ENCODE data around the gene ZNHIT2. TPM values are rescaled to one million over a fixed set of nuclear protein-coding genes. Genes with fewer than 3 reads are reported as not detected.
A peak's percentile ranks its signal among the peaks of the same experiment; 100 is the strongest.

Gene ZNHIT2
- total and polyA plus RNA-seq, 2 experiments from 2014 or later: 17.7 to 18.1 TPM

- TF ChIP-seq ZNF331 (CRISPR knock-in tag; IDR thresholded peaks at IDR 0.05; ENCODE audit: low read depth) (no peak), ETS1 (IDR thresholded peaks at IDR 0.05) (no peak), EZH2 (IDR thresholded peaks at IDR 0.05; ENCODE audit: low read depth, unreplicated experiment) (no peak), CREB1 (CRISPR knock-in tag; IDR thresholded peaks at IDR 0.05; ENCODE audit: low read depth) (no peak), REST (IDR thresholded peaks at IDR 0.05; ENCODE audit: unreplicated experiment) (no peak), EZH2phosphoT487 (IDR thresholded peaks at IDR 0.05; ENCODE audit: unreplicated experiment) (no peak), JUNB (IDR thresholded peaks at IDR 0.05; ENCODE audit: unreplicated experiment) (no peak), STAT1 (IDR thresholded peaks at IDR 0.05; ENCODE audit: unreplicated experiment) (no peak), NANOG (IDR thresholded peaks at IDR 0.05; ENCODE audit: borderline replicate concordance) (no peak), POLR2AphosphoS5 (IDR thresholded peaks at IDR 0.05; ENCODE audit: low read depth) (no peak), ZNF114 (CRISPR knock-in tag; IDR thresholded peaks at IDR 0.05) (no peak)
- TF ChIP-seq, protein P1, sequence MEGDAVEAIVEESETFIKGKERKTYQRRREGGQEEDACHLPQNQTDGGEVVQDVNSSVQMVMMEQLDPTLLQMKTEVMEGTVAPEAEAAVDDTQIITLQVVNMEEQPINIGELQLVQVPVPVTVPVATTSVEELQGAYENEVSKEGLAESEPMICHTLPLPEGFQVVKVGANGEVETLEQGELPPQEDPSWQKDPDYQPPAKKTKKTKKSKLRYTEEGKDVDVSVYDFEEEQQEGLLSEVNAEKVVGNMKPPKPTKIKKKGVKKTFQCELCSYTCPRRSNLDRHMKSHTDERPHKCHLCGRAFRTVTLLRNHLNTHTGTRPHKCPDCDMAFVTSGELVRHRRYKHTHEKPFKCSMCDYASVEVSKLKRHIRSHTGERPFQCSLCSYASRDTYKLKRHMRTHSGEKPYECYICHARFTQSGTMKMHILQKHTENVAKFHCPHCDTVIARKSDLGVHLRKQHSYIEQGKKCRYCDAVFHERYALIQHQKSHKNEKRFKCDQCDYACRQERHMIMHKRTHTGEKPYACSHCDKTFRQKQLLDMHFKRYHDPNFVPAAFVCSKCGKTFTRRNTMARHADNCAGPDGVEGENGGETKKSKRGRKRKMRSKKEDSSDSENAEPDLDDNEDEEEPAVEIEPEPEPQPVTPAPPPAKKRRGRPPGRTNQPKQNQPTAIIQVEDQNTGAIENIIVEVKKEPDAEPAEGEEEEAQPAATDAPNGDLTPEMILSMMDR (conservative IDR thresholded peaks at IDR 0.05; ENCODE audit: low read depth in 2 of 2): no peak
- TF ChIP-seq, protein P2, sequence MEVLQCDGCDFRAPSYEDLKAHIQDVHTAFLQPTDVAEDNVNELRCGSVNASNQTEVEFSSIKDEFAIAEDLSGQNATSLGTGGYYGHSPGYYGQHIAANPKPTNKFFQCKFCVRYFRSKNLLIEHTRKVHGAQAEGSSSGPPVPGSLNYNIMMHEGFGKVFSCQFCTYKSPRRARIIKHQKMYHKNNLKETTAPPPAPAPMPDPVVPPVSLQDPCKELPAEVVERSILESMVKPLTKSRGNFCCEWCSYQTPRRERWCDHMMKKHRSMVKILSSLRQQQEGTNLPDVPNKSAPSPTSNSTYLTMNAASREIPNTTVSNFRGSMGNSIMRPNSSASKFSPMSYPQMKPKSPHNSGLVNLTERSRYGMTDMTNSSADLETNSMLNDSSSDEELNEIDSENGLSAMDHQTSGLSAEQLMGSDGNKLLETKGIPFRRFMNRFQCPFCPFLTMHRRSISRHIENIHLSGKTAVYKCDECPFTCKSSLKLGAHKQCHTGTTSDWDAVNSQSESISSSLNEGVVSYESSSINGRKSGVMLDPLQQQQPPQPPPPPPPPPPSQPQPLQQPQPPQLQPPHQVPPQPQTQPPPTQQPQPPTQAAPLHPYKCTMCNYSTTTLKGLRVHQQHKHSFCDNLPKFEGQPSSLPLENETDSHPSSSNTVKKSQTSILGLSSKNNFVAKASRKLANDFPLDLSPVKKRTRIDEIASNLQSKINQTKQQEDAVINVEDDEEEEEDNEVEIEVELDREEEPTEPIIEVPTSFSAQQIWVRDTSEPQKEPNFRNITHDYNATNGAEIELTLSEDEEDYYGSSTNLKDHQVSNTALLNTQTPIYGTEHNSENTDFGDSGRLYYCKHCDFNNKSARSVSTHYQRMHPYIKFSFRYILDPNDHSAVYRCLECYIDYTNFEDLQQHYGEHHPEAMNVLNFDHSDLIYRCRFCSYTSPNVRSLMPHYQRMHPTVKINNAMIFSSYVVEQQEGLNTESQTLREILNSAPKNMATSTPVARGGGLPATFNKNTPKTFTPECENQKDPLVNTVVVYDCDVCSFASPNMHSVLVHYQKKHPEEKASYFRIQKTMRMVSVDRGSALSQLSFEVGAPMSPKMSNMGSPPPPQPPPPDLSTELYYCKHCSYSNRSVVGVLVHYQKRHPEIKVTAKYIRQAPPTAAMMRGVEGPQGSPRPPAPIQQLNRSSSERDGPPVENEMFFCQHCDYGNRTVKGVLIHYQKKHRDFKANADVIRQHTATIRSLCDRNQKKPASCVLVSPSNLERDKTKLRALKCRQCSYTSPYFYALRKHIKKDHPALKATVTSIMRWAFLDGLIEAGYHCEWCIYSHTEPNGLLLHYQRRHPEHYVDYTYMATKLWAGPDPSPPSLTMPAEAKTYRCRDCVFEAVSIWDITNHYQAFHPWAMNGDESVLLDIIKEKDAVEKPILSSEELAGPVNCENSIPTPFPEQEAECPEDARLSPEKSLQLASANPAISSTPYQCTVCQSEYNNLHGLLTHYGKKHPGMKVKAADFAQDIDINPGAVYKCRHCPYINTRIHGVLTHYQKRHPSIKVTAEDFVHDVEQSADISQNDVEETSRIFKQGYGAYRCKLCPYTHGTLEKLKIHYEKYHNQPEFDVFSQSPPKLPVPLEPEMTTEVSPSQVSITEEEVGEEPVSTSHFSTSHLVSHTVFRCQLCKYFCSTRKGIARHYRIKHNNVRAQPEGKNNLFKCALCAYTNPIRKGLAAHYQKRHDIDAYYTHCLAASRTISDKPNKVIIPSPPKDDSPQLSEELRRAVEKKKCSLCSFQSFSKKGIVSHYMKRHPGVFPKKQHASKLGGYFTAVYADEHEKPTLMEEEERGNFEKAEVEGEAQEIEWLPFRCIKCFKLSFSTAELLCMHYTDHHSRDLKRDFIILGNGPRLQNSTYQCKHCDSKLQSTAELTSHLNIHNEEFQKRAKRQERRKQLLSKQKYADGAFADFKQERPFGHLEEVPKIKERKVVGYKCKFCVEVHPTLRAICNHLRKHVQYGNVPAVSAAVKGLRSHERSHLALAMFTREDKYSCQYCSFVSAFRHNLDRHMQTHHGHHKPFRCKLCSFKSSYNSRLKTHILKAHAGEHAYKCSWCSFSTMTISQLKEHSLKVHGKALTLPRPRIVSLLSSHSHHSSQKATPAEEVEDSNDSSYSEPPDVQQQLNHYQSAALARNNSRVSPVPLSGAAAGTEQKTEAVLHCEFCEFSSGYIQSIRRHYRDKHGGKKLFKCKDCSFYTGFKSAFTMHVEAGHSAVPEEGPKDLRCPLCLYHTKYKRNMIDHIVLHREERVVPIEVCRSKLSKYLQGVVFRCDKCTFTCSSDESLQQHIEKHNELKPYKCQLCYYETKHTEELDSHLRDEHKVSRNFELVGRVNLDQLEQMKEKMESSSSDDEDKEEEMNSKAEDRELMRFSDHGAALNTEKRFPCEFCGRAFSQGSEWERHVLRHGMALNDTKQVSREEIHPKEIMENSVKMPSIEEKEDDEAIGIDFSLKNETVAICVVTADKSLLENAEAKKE (CRISPR knock-in tag; IDR thresholded peaks at IDR 0.05): no peak
- Histone ChIP-seq H3K79me2 (replicated peaks; ENCODE audit: insufficient read depth) (peaks cover 57% of the 10 kb centered on the region), H3K4me2 (no peak overlapping the region), H4K20me1 (replicated peaks; ENCODE audit: insufficient read depth) (peaks cover 45% of the 10 kb centered on the region), H2AFZ (no peak overlapping the region), H3K9me2 (ENCODE audit: insufficient read depth) (no peaks in the 10 kb centered on the region), H3K36me3 (ENCODE audit: insufficient read depth) (peaks cover 16% of the 10 kb centered on the region), H3F3A (replicated peaks; ENCODE audit: low read depth) (peaks cover 29% of the 10 kb centered on the region; the same call in 1 of the 2 replicates), H3K27ac (ENCODE audit: low read depth) (peak overlapping the region; percentile 74; the same call in 1 of the 2 replicates), H3K27me3 (ENCODE audit: insufficient read depth) (no peaks in the 10 kb centered on the region), H3K4me1 (ENCODE audit: insufficient read depth) (peaks cover 8% of the 10 kb centered on the region; the same call in 1 of the 2 replicates), H3K4me3 (no peak overlapping the region)
- Mint-ChIP-seq H3K9me3 (no peaks in the 10 kb centered on the region; the same call in 2 of the 3 replicates), H3K4me3 (no peak overlapping the region; the same call in 2 of the 3 replicates), H3K27me3 (ENCODE audit: insufficient read depth, low read depth, poor library complexity) (peaks cover 5% of the 10 kb centered on the region), H3K36me3 (ENCODE audit: low read depth) (peaks cover 69% of the 10 kb centered on the region), H3K27ac (no peak overlapping the region), H3K4me1 (peaks cover 24% of the 10 kb centered on the region)
- no peak for DNase-seq (ENCODE audit: low spot score)
- ATAC-seq: no peak
Measured at GRCh38 chr11:65078786-65079342, 38.6 kb downstream of the ZNHIT2 start.

All from GM23338 (cell line).